ENCODE results near the gene SNORC.

DNA sequence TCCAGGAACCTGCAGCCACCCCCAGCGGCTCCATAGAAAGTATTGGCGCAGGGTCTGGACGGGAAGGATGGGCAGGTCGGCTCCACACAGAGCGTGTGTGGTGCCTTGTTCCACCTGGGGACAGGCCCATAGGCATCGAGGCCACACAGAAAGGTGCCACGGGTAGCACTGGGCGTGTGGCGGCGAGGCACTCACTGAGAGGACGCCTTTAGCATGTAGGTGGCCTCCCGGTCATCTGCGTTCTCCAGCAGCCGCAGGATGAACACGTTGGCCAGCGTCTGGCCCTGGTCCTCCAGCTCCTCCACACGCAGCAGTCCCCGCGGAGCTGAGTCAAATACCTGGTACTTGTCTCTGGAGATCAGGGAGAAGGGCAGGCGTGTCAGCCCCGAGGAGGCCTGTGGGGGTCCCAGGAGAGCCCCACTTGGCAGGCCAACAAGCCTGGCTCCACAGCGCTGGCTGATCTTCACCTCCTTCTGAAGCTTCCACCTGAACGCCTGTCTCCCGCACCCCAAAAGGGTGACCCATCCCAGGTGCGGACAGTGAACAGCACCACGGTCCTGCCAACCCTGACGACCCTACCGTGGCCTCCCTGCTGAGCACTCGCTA lies 13.2 kb downstream of the SNORC start:
- no peak for TF ChIP-seq POLR2A (IDR thresholded peaks at IDR 0.05)
- TF ChIP-seq, protein P1, sequence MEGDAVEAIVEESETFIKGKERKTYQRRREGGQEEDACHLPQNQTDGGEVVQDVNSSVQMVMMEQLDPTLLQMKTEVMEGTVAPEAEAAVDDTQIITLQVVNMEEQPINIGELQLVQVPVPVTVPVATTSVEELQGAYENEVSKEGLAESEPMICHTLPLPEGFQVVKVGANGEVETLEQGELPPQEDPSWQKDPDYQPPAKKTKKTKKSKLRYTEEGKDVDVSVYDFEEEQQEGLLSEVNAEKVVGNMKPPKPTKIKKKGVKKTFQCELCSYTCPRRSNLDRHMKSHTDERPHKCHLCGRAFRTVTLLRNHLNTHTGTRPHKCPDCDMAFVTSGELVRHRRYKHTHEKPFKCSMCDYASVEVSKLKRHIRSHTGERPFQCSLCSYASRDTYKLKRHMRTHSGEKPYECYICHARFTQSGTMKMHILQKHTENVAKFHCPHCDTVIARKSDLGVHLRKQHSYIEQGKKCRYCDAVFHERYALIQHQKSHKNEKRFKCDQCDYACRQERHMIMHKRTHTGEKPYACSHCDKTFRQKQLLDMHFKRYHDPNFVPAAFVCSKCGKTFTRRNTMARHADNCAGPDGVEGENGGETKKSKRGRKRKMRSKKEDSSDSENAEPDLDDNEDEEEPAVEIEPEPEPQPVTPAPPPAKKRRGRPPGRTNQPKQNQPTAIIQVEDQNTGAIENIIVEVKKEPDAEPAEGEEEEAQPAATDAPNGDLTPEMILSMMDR (IDR thresholded peaks at IDR 0.05) = no peak

Data from lower leg skin (tissue), 3 donors.